HEK293 (cell line): Measurements from ENCODE around the gene EPS8.

Source experiments
- CTCF ChIP-seq: fragments of 450-650 bp; formaldehyde crosslinking; IDR thresholded peaks from 2 replicates; pipeline ENCODE4 v1.5.1; 2016; ENCODE audit warnings: missing biosample characterization, missing genetic modification characterization
- ZFP41 ChIP-seq: fragments of 450-650 bp; formaldehyde crosslinking; IDR thresholded peaks from 2 replicates; pipeline ENCODE4 v1.5.1; 2016; ENCODE audit warnings: missing biosample characterization, missing genetic modification characterization, borderline replicate concordance
- ZNF140 ChIP-seq: fragments of 450-650 bp; formaldehyde crosslinking; IDR thresholded peaks from 2 replicates; pipeline ENCODE4 v1.5.1; 2016; ENCODE audit warnings: missing biosample characterization, missing genetic modification characterization
- ZNF2 ChIP-seq: fragments of 450-650 bp; formaldehyde crosslinking; IDR thresholded peaks from 2 replicates; pipeline ENCODE4 v1.5.1; 2016; ENCODE audit warnings: missing biosample characterization, missing genetic modification characterization
- ZNF23 ChIP-seq: fragments of 450-650 bp; formaldehyde crosslinking; IDR thresholded peaks from 2 replicates; pipeline ENCODE4 v1.5.1; 2016; ENCODE audit warnings: missing biosample characterization, missing genetic modification characterization, borderline replicate concordance
- ZNF391 ChIP-seq: fragments of 450-650 bp; formaldehyde crosslinking; IDR thresholded peaks from 2 replicates; pipeline ENCODE4 v1.5.1; 2016; ENCODE audit warnings: low read depth, missing biosample characterization, missing genetic modification characterization, borderline replicate concordance
- ZNF701 ChIP-seq: fragments of 450-650 bp; formaldehyde crosslinking; IDR thresholded peaks from 2 replicates; pipeline ENCODE4 v1.5.1; 2016; ENCODE audit warnings: missing biosample characterization, missing genetic modification characterization
- ZNF747 ChIP-seq: fragments of 450-650 bp; formaldehyde crosslinking; IDR thresholded peaks from 2 replicates; pipeline ENCODE4 v1.5.1; 2016; ENCODE audit warnings: missing biosample characterization, missing genetic modification characterization
- ZNF76 ChIP-seq: fragments of 450-650 bp; formaldehyde crosslinking; IDR thresholded peaks from 2 replicates; pipeline ENCODE4; 2016; ENCODE audit warnings: low read depth, missing biosample characterization, missing genetic modification characterization, borderline replicate concordance
- TF ChIP-seq, protein P1 (sequence below): fragments of 450-650 bp; formaldehyde crosslinking; IDR thresholded peaks from 2 replicates; pipeline ENCODE4 v1.5.1; 2016; ENCODE audit warnings: missing biosample characterization, missing genetic modification characterization

DNA sequence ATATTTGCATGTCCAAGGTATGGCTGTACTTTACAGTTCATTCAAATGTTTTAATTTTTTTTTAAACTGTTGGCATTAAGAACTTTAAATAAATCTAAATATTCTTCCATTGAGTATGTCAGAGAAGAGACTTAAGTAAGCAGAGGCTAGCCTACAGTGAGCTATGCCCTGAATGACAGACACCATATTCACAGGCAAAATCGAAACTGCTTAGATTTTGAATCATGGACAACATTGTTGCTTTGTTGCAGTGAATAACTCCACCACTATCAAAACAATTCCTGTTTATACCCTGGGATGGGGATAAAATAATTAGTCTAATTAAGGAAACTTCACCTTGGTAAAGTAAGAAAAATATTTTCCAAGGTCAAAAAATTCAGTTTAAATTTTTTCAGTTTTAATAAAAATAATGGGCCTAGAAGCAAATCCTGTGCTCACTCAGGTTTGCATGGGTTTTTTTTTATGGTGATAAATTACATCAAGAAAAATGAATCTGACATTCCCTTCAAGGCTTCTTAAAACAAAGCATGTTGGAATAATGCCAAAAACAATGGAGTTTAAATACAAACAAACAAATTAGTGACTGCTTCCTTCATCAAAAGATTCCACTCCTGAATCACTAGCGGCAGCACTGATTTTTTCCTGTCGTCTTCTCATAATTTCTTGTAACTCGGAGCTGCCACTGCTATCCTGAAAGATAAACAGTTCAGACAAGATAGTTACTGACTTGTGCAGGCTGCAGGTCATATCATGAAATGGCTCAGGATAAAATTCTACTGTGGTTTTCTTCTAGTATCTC is 168.2 kb downstream of the EPS8 start:
- no peak for TF ChIP-seq ZNF747 (tag by site-specific recombination)
- TF ChIP-seq ZNF701 (tag by site-specific recombination): no peak
- TF ChIP-seq ZFP41: no peak
- TF ChIP-seq CTCF (tag by site-specific recombination): no peak
- TF ChIP-seq, protein P1, sequence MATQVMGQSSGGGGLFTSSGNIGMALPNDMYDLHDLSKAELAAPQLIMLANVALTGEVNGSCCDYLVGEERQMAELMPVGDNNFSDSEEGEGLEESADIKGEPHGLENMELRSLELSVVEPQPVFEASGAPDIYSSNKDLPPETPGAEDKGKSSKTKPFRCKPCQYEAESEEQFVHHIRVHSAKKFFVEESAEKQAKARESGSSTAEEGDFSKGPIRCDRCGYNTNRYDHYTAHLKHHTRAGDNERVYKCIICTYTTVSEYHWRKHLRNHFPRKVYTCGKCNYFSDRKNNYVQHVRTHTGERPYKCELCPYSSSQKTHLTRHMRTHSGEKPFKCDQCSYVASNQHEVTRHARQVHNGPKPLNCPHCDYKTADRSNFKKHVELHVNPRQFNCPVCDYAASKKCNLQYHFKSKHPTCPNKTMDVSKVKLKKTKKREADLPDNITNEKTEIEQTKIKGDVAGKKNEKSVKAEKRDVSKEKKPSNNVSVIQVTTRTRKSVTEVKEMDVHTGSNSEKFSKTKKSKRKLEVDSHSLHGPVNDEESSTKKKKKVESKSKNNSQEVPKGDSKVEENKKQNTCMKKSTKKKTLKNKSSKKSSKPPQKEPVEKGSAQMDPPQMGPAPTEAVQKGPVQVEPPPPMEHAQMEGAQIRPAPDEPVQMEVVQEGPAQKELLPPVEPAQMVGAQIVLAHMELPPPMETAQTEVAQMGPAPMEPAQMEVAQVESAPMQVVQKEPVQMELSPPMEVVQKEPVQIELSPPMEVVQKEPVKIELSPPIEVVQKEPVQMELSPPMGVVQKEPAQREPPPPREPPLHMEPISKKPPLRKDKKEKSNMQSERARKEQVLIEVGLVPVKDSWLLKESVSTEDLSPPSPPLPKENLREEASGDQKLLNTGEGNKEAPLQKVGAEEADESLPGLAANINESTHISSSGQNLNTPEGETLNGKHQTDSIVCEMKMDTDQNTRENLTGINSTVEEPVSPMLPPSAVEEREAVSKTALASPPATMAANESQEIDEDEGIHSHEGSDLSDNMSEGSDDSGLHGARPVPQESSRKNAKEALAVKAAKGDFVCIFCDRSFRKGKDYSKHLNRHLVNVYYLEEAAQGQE (tag by site-specific recombination): no peak
- no peak for TF ChIP-seq ZNF23 (tag by site-specific recombination)
- TF ChIP-seq ZNF76 (tag by site-specific recombination): no peak
- no peak for TF ChIP-seq ZNF2 (tag by site-specific recombination)
- no peak for TF ChIP-seq ZNF391 (tag by site-specific recombination)
- TF ChIP-seq ZNF140 (tag by site-specific recombination): no peak
